Neural cell (in vitro differentiated cells): ENCODE results near the gene SP2.

Experiments
- CTCF ChIP-seq: fragments of 450-650 bp; IDR thresholded peaks from 2 replicates; pipeline ENCODE4 v1.5.1; 2014; ENCODE audit warnings: antibody characterized with exemption, mild to moderate bottlenecking, moderate library complexity; ENCODE audit not compliant: poor library complexity, severe bottlenecking
- EP300 ChIP-seq: fragments of 450-650 bp; conservative IDR thresholded peaks from 2 replicates; pipeline ENCODE4 v1.6.1; 2014; ENCODE audit warnings: antibody characterized with exemption, mild to moderate bottlenecking, moderate library complexity; ENCODE audit not compliant: poor library complexity, severe bottlenecking
- MXI1 ChIP-seq: fragments of 450-650 bp; conservative IDR thresholded peaks from 2 replicates; pipeline ENCODE4 v1.6.1; 2014; ENCODE audit warnings: antibody characterized with exemption, mild to moderate bottlenecking; ENCODE audit not compliant: poor library complexity, severe bottlenecking
- POLR2AphosphoS5 ChIP-seq: IDR thresholded peaks from 2 replicates; pipeline ENCODE4 v1.6.1; 2012
- RAD21 ChIP-seq: fragments of 450-650 bp; conservative IDR thresholded peaks from 2 replicates; pipeline ENCODE4 v1.6.1; 2014; ENCODE audit warnings: antibody characterized with exemption, mild to moderate bottlenecking, moderate library complexity

DNA sequence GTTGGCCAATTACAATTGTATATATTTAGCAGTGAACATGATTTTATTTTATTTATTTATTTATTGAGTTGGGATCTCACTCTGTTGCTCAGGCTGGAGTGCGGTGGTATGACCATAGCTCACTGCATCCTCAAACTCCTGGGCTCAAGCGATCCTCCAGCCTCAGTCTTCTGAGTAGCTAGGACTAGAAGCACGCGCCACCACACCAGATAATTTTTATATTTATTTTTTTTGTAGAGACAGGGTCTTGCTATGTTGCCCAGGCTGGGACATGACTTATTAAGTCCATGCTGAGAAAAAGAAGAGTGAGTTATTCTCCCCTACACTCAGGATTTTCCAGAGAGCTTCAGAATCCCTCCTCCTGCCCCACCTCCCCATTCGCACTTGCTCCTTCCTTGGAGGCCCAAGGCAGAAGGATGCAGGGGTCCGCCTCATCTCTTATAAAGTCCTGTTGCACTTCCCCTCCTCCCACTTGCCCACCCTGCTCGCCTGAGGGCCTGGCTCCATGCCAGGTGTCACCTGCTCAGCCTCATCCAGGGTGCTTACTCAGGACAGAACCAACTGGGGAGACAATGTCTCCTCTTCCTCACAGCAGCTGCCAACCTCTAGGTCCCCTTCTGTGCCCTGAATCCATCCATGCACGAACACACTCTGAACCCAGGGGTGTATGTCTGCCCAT, 16.1 kb upstream of the SP2 start:
- no peak for TF ChIP-seq CTCF
- no peak for TF ChIP-seq EP300
- no peak for TF ChIP-seq POLR2AphosphoS5
- TF ChIP-seq RAD21, result no peak
- TF ChIP-seq MXI1, result no peak
